Measurements from ENCODE around the gene PLA2G4C. TPM values are rescaled to one million over a fixed set of nuclear protein-coding genes. Genes with fewer than 3 reads are reported as not detected.

The PLA2G4C gene
- 1.0 TPM for polyA plus RNA-seq (2013, experiment 1 of 2; ENCODE audit: insufficient read length)
- 1.4 TPM for polyA plus RNA-seq (2013, experiment 2 of 2; ENCODE audit: insufficient read length)

GRCh38 chr19:48110350-48110966 is at the start of gene PLA2G4C:
TSS of gene PLA2G4C (minus strand) at chr19:48110817. CDS start at chr19:48106529, 4,288 bp downstream.
- DNase-seq = peak; percentile 88

- no peak for DNase-seq
Measured at GRCh38 chr19:48158210-48158790, 47.7 kb upstream of the PLA2G4C start.

- DNase-seq = no peak
Measured at GRCh38 chr19:48154003-48154402, 43.4 kb upstream of the PLA2G4C start.

GRCh38 chr19:48152551-48152950 is 41.9 kb upstream of the PLA2G4C start:
- DNase-seq = peak; percentile 53

- no peak for DNase-seq
Measured at GRCh38 chr19:48149430-48149829, 38.8 kb upstream of the PLA2G4C start.

GRCh38 chr19:48148576-48148975 is 38.0 kb upstream of the PLA2G4C start:
- DNase-seq = no peak

- DNase-seq = no peak
Measured at GRCh38 chr19:48147597-48148175, 37.1 kb upstream of the PLA2G4C start.

GRCh38 chr19:48139053-48139452 is 28.4 kb upstream of the PLA2G4C start:
- no peak for DNase-seq

- no peak for DNase-seq
Measured at GRCh38 chr19:48137411-48137810, 26.8 kb upstream of the PLA2G4C start.

- no peak for DNase-seq
Measured at GRCh38 chr19:48136547-48136946, 25.9 kb upstream of the PLA2G4C start.

GRCh38 chr19:48135411-48135810 is 24.8 kb upstream of the PLA2G4C start:
- DNase-seq = no peak

GRCh38 chr19:48133094-48133493 is 22.5 kb upstream of the PLA2G4C start:
- no peak for DNase-seq

GRCh38 chr19:48127561-48127960 is 16.9 kb upstream of the PLA2G4C start:
- DNase-seq = no peak

GRCh38 chr19:48123907-48124651 is 13.5 kb upstream of the PLA2G4C start:
- DNase-seq = peak; percentile 54

GRCh38 chr19:48122421-48122820 is 11.8 kb upstream of the PLA2G4C start:
- DNase-seq = no peak

- DNase-seq = no peak
Measured at GRCh38 chr19:48121909-48122371, 11.3 kb upstream of the PLA2G4C start.

GRCh38 chr19:48121066-48121465 is 10.4 kb upstream of the PLA2G4C start:
- DNase-seq = no peak

- no peak for DNase-seq
Measured at GRCh38 chr19:48120505-48120904, 9.9 kb upstream of the PLA2G4C start.

GRCh38 chr19:48118131-48118517 is 7.5 kb upstream of the PLA2G4C start:
- DNase-seq = no peak

GRCh38 chr19:48117515-48118130 is 7.0 kb upstream of the PLA2G4C start:
- no peak for DNase-seq

- no peak for DNase-seq
Measured at GRCh38 chr19:48113190-48113917, 2.7 kb upstream of the PLA2G4C start.

GRCh38 chr19:48111280-48111679 is 663 bp upstream of the PLA2G4C start:
- DNase-seq = no peak

All from fibroblast of skin of back (primary cell).